ENCODE data around the gene MATN3.

MATN3 gene

DNA sequence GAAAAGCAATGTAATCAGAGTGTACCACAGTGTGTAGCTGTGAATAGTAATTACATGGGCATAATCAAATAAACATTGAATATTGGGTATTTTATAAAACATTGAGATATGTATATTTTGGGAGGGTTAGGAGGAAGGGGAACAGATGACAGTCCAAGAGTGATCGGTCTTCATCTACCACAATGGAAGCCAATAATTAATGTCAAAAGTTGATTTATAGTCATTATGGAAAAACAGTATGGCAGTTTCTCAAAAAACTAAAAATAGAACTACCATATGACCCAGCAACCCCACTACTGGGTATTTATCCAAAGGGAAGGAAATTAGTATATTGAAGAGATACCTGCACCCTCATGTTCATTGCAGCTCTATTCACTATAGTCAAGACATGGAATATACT lies 44.8 kb upstream of the MATN3 start:
- WGBS (ENCODE audit: extremely low coverage, insufficient coverage, insufficient read length) = no CpG with 5 or more reads among the region's 1 CpG
- no peak overlapping the region for H2BK120ac ChIP-seq (ENCODE audit: insufficient read depth, low read length, poor library complexity)
- no peak overlapping the region for H4K8ac ChIP-seq (ENCODE audit: low read depth, low read length)
- no peak overlapping the region for H4K91ac ChIP-seq (ENCODE audit: low read depth, low read length)
- no peak overlapping the region for H3K18ac ChIP-seq (ENCODE audit: low read length)
- peaks cover 5% of the 10 kb centered on the region in 2 experiments for H3K4me1 ChIP-seq (ENCODE audit: control insufficient read depth in 1 of 2, insufficient read depth in 2 of 2, low read length in 2 of 2)
- no peak overlapping the region for H4K12ac ChIP-seq (ENCODE audit: low read depth, low read length)
- H2BK12ac ChIP-seq (ENCODE audit: low read length) = no peak overlapping the region
- no peak overlapping the region for H3K9ac ChIP-seq (ENCODE audit: low read length)
- H2AK5ac ChIP-seq (ENCODE audit: low read length) = no peak overlapping the region
- H3K36me3 ChIP-seq (ENCODE audit: control insufficient read depth in 1 of 2, insufficient read depth in 2 of 2, low read length in 2 of 2) = no peaks in the 10 kb centered on the region
- H3K14ac ChIP-seq (ENCODE audit: low read length) = no peak overlapping the region
- no peak overlapping the region for H2BK5ac ChIP-seq (ENCODE audit: low read depth, low read length, poor library complexity)
- H3K9me3 ChIP-seq (ENCODE audit: insufficient read depth, low read depth, low read length) = no peaks in the 10 kb centered on the region
- peaks cover under 1% of the 10 kb centered on the region for H3K79me1 ChIP-seq (ENCODE audit: low read length)
- H3K4ac ChIP-seq (ENCODE audit: low read depth, low read length) = no peak overlapping the region
- no peak overlapping the region for H3K4me2 ChIP-seq (ENCODE audit: low read length)
- H3K79me2 ChIP-seq (ENCODE audit: control insufficient read depth, insufficient read depth, low read length, poor library complexity) = peaks cover 2% of the 10 kb centered on the region
- H2AFZ ChIP-seq (ENCODE audit: insufficient read depth, low read length, poor library complexity) = no peak overlapping the region
- no peak overlapping the region for H3K4me3 ChIP-seq (ENCODE audit: low read depth, low read length)
- no peak overlapping the region for H3K27ac ChIP-seq (ENCODE audit: low read depth, low read length)
- H3K23ac ChIP-seq (ENCODE audit: low read length) = no peak overlapping the region
- no peak for DNase-seq
- H3K27me3 ChIP-seq (ENCODE audit: insufficient read depth, low read length) = no peaks in the 10 kb centered on the region

- no peak overlapping the region for H2BK5ac ChIP-seq (ENCODE audit: low read depth, low read length, poor library complexity)
- peaks cover 15% of the 10 kb centered on the region for H3K79me2 ChIP-seq (ENCODE audit: control insufficient read depth, insufficient read depth, low read length, poor library complexity)
- H3K9me3 ChIP-seq (ENCODE audit: insufficient read depth, low read depth, low read length) = no peaks in the 10 kb centered on the region
- H3K4me3 ChIP-seq (ENCODE audit: low read depth, low read length) = no peak overlapping the region
- no peak overlapping the region for H4K8ac ChIP-seq (ENCODE audit: low read depth, low read length)
- no CpG with 5 or more reads among the region's 3 CpGs for WGBS (ENCODE audit: extremely low coverage, insufficient coverage, insufficient read length)
- no peak overlapping the region for H3K9ac ChIP-seq (ENCODE audit: low read length)
- H3K4me1 ChIP-seq (ENCODE audit: control insufficient read depth in 1 of 2, insufficient read depth in 2 of 2, low read length in 2 of 2) = peaks cover 5% of the 10 kb centered on the region in 2 experiments
- H2AK5ac ChIP-seq (ENCODE audit: low read length) = no peak overlapping the region
- no peak for DNase-seq
- no peak overlapping the region for H3K27ac ChIP-seq (ENCODE audit: low read depth, low read length)
- no peak overlapping the region for H4K12ac ChIP-seq (ENCODE audit: low read depth, low read length)
- no peak overlapping the region for H3K4ac ChIP-seq (ENCODE audit: low read depth, low read length)
- no peak overlapping the region for H2BK12ac ChIP-seq (ENCODE audit: low read length)
- no peaks in the 10 kb centered on the region for H3K27me3 ChIP-seq (ENCODE audit: insufficient read depth, low read length)
- no peak overlapping the region for H3K23ac ChIP-seq (ENCODE audit: low read length)
- peaks cover 18% of the 10 kb centered on the region for H3K79me1 ChIP-seq (ENCODE audit: low read length)
- H3K14ac ChIP-seq (ENCODE audit: low read length) = no peak overlapping the region
- H2BK120ac ChIP-seq (ENCODE audit: insufficient read depth, low read length, poor library complexity) = no peak overlapping the region
- H4K91ac ChIP-seq (ENCODE audit: low read depth, low read length) = no peak overlapping the region
- no peaks in the 10 kb centered on the region for H3K36me3 ChIP-seq (ENCODE audit: control insufficient read depth in 1 of 2, insufficient read depth in 2 of 2, low read length in 2 of 2)
- no peak overlapping the region for H3K4me2 ChIP-seq (ENCODE audit: low read length)
- no peak overlapping the region for H3K18ac ChIP-seq (ENCODE audit: low read length)
- no peak overlapping the region for H2AFZ ChIP-seq (ENCODE audit: insufficient read depth, low read length, poor library complexity)
Observed at GRCh38 chr2:20054931-20055330, 42.5 kb upstream of the MATN3 start.

- H3K4me2 ChIP-seq (ENCODE audit: low read length) = no peak overlapping the region
- H3K9ac ChIP-seq (ENCODE audit: low read length) = no peak overlapping the region
Observed at GRCh38 chr2:20054119-20054518, 41.7 kb upstream of the MATN3 start.

DNA sequence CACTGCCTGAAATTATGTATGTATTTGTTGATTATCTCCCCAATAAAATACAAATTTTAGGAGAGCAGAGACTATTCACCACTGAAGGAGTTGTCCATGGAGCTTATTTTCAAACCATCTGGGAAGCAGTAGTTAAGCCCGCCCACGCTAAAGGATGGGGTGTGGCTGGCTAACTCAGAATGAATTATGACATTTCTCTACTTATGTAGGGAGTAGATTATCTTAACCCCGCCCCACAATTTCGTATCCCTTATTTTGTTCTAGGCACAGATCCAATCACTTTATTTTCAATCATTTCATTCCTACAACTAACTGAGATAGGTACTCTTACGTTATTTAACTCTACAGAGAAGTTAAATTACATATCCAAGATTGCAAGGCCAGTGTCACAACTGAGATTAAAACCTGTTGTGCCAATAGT lies 40.4 kb upstream of the MATN3 start:
- no peak overlapping the region for H4K8ac ChIP-seq (ENCODE audit: low read depth, low read length)
- H3K36me3 ChIP-seq (ENCODE audit: control insufficient read depth in 1 of 2, insufficient read depth in 2 of 2, low read length in 2 of 2) = no peaks in the 10 kb centered on the region
- H3K23ac ChIP-seq (ENCODE audit: low read length) = no peak overlapping the region
- WGBS (ENCODE audit: extremely low coverage, insufficient coverage, insufficient read length) = no CpG with 5 or more reads among the region's 5 CpGs
- no peak overlapping the region for H2AFZ ChIP-seq (ENCODE audit: insufficient read depth, low read length, poor library complexity)
- H3K79me2 ChIP-seq (ENCODE audit: control insufficient read depth, insufficient read depth, low read length, poor library complexity) = peaks cover 19% of the 10 kb centered on the region
- peaks cover 5% of the 10 kb centered on the region in 2 experiments for H3K4me1 ChIP-seq (ENCODE audit: control insufficient read depth in 1 of 2, insufficient read depth in 2 of 2, low read length in 2 of 2)
- no peak overlapping the region for H4K12ac ChIP-seq (ENCODE audit: low read depth, low read length)
- H3K4ac ChIP-seq (ENCODE audit: low read depth, low read length) = no peak overlapping the region
- H3K9me3 ChIP-seq (ENCODE audit: insufficient read depth, low read depth, low read length) = no peaks in the 10 kb centered on the region
- no peak overlapping the region for H3K9ac ChIP-seq (ENCODE audit: low read length)
- no peak overlapping the region for H3K14ac ChIP-seq (ENCODE audit: low read length)
- DNase-seq = peak; percentile 51 to 70
- no peak overlapping the region for H2BK120ac ChIP-seq (ENCODE audit: insufficient read depth, low read length, poor library complexity)
- H2AK5ac ChIP-seq (ENCODE audit: low read length) = no peak overlapping the region
- H3K27me3 ChIP-seq (ENCODE audit: insufficient read depth, low read length) = no peaks in the 10 kb centered on the region
- no peak overlapping the region for H3K4me3 ChIP-seq (ENCODE audit: low read depth, low read length)
- H3K18ac ChIP-seq (ENCODE audit: low read length) = no peak overlapping the region
- H3K27ac ChIP-seq (ENCODE audit: low read depth, low read length) = no peak overlapping the region
- H3K4me2 ChIP-seq (ENCODE audit: low read length) = peak overlapping the region; percentile 68
- no peak overlapping the region for H2BK5ac ChIP-seq (ENCODE audit: low read depth, low read length, poor library complexity)
- H4K91ac ChIP-seq (ENCODE audit: low read depth, low read length) = no peak overlapping the region
- no peak overlapping the region for H2BK12ac ChIP-seq (ENCODE audit: low read length)
- peaks cover 18% of the 10 kb centered on the region for H3K79me1 ChIP-seq (ENCODE audit: low read length)

More at GRCh38 chr2:20054119-20054518, 41.7 kb upstream of the MATN3 start:
- H4K12ac ChIP-seq (ENCODE audit: low read depth, low read length) = no peak overlapping the region
- peak overlapping the region; percentile 10 for H2BK120ac ChIP-seq (ENCODE audit: insufficient read depth, low read length, poor library complexity)
- peak overlapping the region; percentile 67 for H2BK12ac ChIP-seq (ENCODE audit: low read length)
- H3K79me1 ChIP-seq (ENCODE audit: low read length) = peaks cover 18% of the 10 kb centered on the region
- H3K79me2 ChIP-seq (ENCODE audit: control insufficient read depth, insufficient read depth, low read length, poor library complexity) = peaks cover 17% of the 10 kb centered on the region
- no peak for DNase-seq
- no peaks in the 10 kb centered on the region for H3K36me3 ChIP-seq (ENCODE audit: control insufficient read depth in 1 of 2, insufficient read depth in 2 of 2, low read length in 2 of 2)
- no peak overlapping the region for H2BK5ac ChIP-seq (ENCODE audit: low read depth, low read length, poor library complexity)
- no peak overlapping the region for H3K27ac ChIP-seq (ENCODE audit: low read depth, low read length)
- H3K18ac ChIP-seq (ENCODE audit: low read length) = no peak overlapping the region
- no peak overlapping the region for H3K14ac ChIP-seq (ENCODE audit: low read length)
- peak overlapping the region; percentile 52 for H2AK5ac ChIP-seq (ENCODE audit: low read length)
- H2AFZ ChIP-seq (ENCODE audit: insufficient read depth, low read length, poor library complexity) = no peak overlapping the region
- no peaks in the 10 kb centered on the region for H3K27me3 ChIP-seq (ENCODE audit: insufficient read depth, low read length)
- no peaks in the 10 kb centered on the region for H3K9me3 ChIP-seq (ENCODE audit: insufficient read depth, low read depth, low read length)
- no peak overlapping the region for H4K8ac ChIP-seq (ENCODE audit: low read depth, low read length)
- H3K23ac ChIP-seq (ENCODE audit: low read length) = no peak overlapping the region
- H3K4me3 ChIP-seq (ENCODE audit: low read depth, low read length) = no peak overlapping the region
- H3K4ac ChIP-seq (ENCODE audit: low read depth, low read length) = no peak overlapping the region
- peaks cover 5% of the 10 kb centered on the region in 2 experiments for H3K4me1 ChIP-seq (ENCODE audit: control insufficient read depth in 1 of 2, insufficient read depth in 2 of 2, low read length in 2 of 2)
- WGBS (ENCODE audit: extremely low coverage, insufficient coverage, insufficient read length) = no CpG with 5 or more reads among the region's 6 CpGs
- H4K91ac ChIP-seq (ENCODE audit: low read depth, low read length) = no peak overlapping the region
